GM12873 (cell line): ENCODE measurements around the gene ARHGAP9.

ENCODE experiments used
- CTCF ChIP-seq: IDR thresholded peaks from 2 replicates; pipeline ENCODE4 v1.5.1; 2012; ENCODE audit warnings: low read depth, mild to moderate bottlenecking, moderate library complexity, low read length, control low read depth; ENCODE audit not compliant: insufficient read depth; ENCODE audit errors: missing control alignments

Gene ARHGAP9

GRCh38 chr12:57430931-57431566 is 48.6 kb downstream of the ARHGAP9 start, which contains the start of gene R3HDM2:
TSS of gene R3HDM2 (minus strand) at chr12:57431043. CDS start at chr12:57310428, 120,615 bp downstream.
- no peak for TF ChIP-seq CTCF

- TF ChIP-seq CTCF, result no peak
Observed at GRCh38 chr12:57430112-57430930, 49.3 kb downstream of the ARHGAP9 start.

- no peak for TF ChIP-seq CTCF
Observed at GRCh38 chr12:57429473-57430111, 50.1 kb downstream of the ARHGAP9 start.

- no peak for TF ChIP-seq CTCF
Observed at GRCh38 chr12:57428965-57429364, 50.7 kb downstream of the ARHGAP9 start.
